NB4 (cell line): ENCODE data around the gene ANKRD50.

Source experiments
- CTCF ChIP-seq: IDR thresholded peaks from one replicate; pipeline ENCODE4 v1.5.1; 2012; ENCODE audit warnings: low read depth, low read length
- POLR2A ChIP-seq: IDR thresholded peaks from 2 replicates; pipeline ENCODE4 v1.6.1; 2011; ENCODE audit warnings: mild to moderate bottlenecking; ENCODE audit not compliant: insufficient read length; ENCODE audit errors: extremely low read depth

GRCh38 chr4:124745985-124746801 is 33.7 kb upstream of the ANKRD50 start:
- TF ChIP-seq POLR2A (no peak), CTCF (no peak)
